Lower leg skin (tissue), 4 donors: ENCODE data around the gene ZNF667. TPM values are rescaled to one million over a fixed set of nuclear protein-coding genes. Genes with fewer than 3 reads are reported as not detected.

Experiments
- DNase-seq, 2 donors: peaks; one replicate each; pipeline ENCODE4 v3.0.0-alpha.2; 2019; ENCODE audit warnings: low spot score in 2 of 2
- H3K4me3 ChIP-seq: fragments of 200-600 bp; sonication (generic); 2 replicates; pipeline ENCODE4 v1.5.1; 2017; ENCODE audit warnings: mild to moderate bottlenecking, low read depth; ENCODE audit not compliant: poor library complexity, severe bottlenecking
- CTCF ChIP-seq, 3 donors: fragments of 450-650 bp; IDR thresholded peaks; one replicate each; pipeline ENCODE4 v1.5.1; 2016; ENCODE audit warnings: antibody characterized with exemption in 3 of 3, mild to moderate bottlenecking in 3 of 3, moderate library complexity in 2 of 3
- POLR2A ChIP-seq, 2 donors: fragments of 450-650 bp; IDR thresholded peaks; one replicate each; pipeline ENCODE4 v1.6.1; 2016 to 2017; ENCODE audit warnings: antibody characterized with exemption in 2 of 2, mild to moderate bottlenecking in 1 of 2, moderate library complexity in 1 of 2
- WGBS, 2 donors: methylation state at CpG; one replicate each; pipeline ENCODE4 v1.1.5; 2018; 5-methylcytosine and 5-hydroxymethylcytosine counted together
- intact Hi-C: fragments of 100-400 bp; cut with DNase I; formaldehyde crosslinking; loops from one replicate; pipeline ENCODE4 v1.15.0; 2023; ENCODE audit warnings: low total_unique reads
- total RNA-seq, 4 donors: library from RNA; depleted of rRNA; stranded (reverse); fragments of >200 nt; gene quantifications; one replicate each; pipeline ENCODE4 v1.1.0, GENCODE V29; 2016

ZNF667 gene
- total RNA-seq, 4 donors from 2014 or later, result 2.0 to 3.3 (median 3.0) TPM

- intact Hi-C loops, result no loop called here
- TF ChIP-seq POLR2A (IDR thresholded peaks at IDR 0.05) (no peak), CTCF (IDR thresholded peaks at IDR 0.05) (no peak)
- no peak for DNase-seq
- H3K4me3 ChIP-seq, result no peak overlapping the region
- WGBS, 2 donors, result 94 to 97% methylated on average over 1 of the region's 1 CpG
Observed at GRCh38 chr19:56423985-56424353, 53.2 kb downstream of the ZNF667 start.

- no peak overlapping the region for H3K4me3 ChIP-seq
- DNase-seq, result no peak
- intact Hi-C loops, result no loop called here
- 93 to 96% methylated on average over 5 of the region's 5 CpGs for WGBS, 2 donors
- TF ChIP-seq POLR2A (IDR thresholded peaks at IDR 0.05) (no peak), CTCF (IDR thresholded peaks at IDR 0.05) (no peak)
Observed at GRCh38 chr19:56423276-56423984, 53.7 kb downstream of the ZNF667 start.

- 81 to 90% methylated on average over 4 of the region's 4 CpGs for WGBS, 2 donors
- TF ChIP-seq POLR2A (IDR thresholded peaks at IDR 0.05), result no peak
- TF ChIP-seq CTCF (IDR thresholded peaks at IDR 0.05), result no peak
- no peak for DNase-seq
- intact Hi-C loops, result no loop called here
- H3K4me3 ChIP-seq, result no peak overlapping the region
Observed at GRCh38 chr19:56405062-56405461, 72.1 kb downstream of the ZNF667 start.

- intact Hi-C loops, result no loop called here
- 54 to 59% methylated on average over 9 of the region's 9 CpGs for WGBS, 2 donors
Observed at GRCh38 chr19:56404705-56405056, 72.5 kb downstream of the ZNF667 start.

GRCh38 chr19:56403764-56404704, 73.1 kb downstream of the ZNF667 start, which contains the start of gene ZNF583:
ZNF583 (plus strand) TSS chr19:56404332; CDS start chr19:56407115, 2,783 bp downstream.
- peak; percentile 93 to 98 for DNase-seq
- WGBS, 2 donors, result 1% methylated on average over 44 to 57 of the region's 70 CpGs
- TF ChIP-seq POLR2A (IDR thresholded peaks at IDR 0.05) (no peak), CTCF (IDR thresholded peaks at IDR 0.05) (no peak)
- H3K4me3 ChIP-seq, result peak within 1 kb of the TSS; percentile 61
- intact Hi-C loops, result no loop called here

More at GRCh38 chr19:56404705-56405056, 72.5 kb downstream of the ZNF667 start:
- no peak for DNase-seq
- TF ChIP-seq POLR2A (IDR thresholded peaks at IDR 0.05) (no peak), CTCF (IDR thresholded peaks at IDR 0.05) (no peak)
- peak overlapping the region; percentile 61 for H3K4me3 ChIP-seq
